ENCODE measurements around the gene POLE.

DNA sequence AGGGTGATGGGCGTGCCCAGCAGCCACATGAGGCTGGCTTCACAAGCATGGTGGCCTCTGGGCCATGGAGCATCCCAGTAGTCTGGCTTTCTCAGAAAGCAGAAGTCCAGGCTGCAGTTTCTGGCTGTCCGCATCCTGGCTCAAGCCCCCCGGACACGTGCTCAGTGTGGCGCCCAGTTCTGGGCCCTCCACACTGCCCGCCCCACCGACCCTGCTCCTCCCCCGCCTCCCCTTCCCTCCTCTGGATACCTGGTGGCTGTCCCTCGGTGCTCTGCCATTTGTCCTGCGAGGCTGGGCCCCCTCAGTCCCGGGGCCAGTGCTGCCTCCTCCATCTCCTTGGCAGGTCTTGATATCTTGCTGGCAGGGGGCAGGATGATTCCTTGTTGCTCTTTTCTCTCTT is 108.3 kb downstream of the POLE start:
- TF ChIP-seq CEBPB (IDR thresholded peaks at IDR 0.05; ENCODE audit: borderline replicate concordance in 1 of 2, low read depth in 2 of 2, low read length in 2 of 2) (no peak), CREM (IDR thresholded peaks at IDR 0.05; ENCODE audit: low read depth) (no peak), YY1 (IDR thresholded peaks at IDR 0.05; ENCODE audit: low read depth, low read length) (no peak), CBX5 (IDR thresholded peaks at IDR 0.05; ENCODE audit: low read depth) (no peak), RUNX3 (IDR thresholded peaks at IDR 0.05; ENCODE audit: low read length) (no peak), RAD51 (IDR thresholded peaks at IDR 0.05) (no peak), TAF1 (IDR thresholded peaks at IDR 0.05; ENCODE audit: borderline replicate concordance, low read depth, low read length) (no peak), SMC3 (IDR thresholded peaks at IDR 0.05; ENCODE audit: borderline replicate concordance, low read length) (no peak), POLR2AphosphoS5 (IDR thresholded peaks at IDR 0.05; ENCODE audit: low read length) (no peak)

Data from GM12878 (cell line).